ENCODE measurements around the gene SRL. TPM values are rescaled to one million over a fixed set of nuclear protein-coding genes. Genes with fewer than 3 reads are reported as not detected.
"Not testable (repeated sequence)": the region's sequence is repeated elsewhere in the genome, so short reads cannot be mapped to it uniquely, and the experiment has no call there.

The SRL gene
- total RNA-seq, 1 experiment from 2014 or later: not detected

- intact Hi-C loops (cut with micrococcal nuclease; ENCODE audit: unreplicated experiment) (no loop called here), in situ Hi-C loops (cut with HindIII; ENCODE audit: low pct_unique_long_range_greater_than_20kb, low sequenced_read_pairs) (no loop called here)
- Histone ChIP-seq H3K4me1 (ENCODE audit: control insufficient read depth, insufficient read depth, low read length) (no peaks in the 10 kb centered on the region), H3K27ac (ENCODE audit: low read length) (no peak overlapping the region), H3K4me3 (ENCODE audit: low read depth in 2 of 2, low read length in 2 of 2) (no peak overlapping the region), H3K27me3 (ENCODE audit: control insufficient read depth, insufficient read depth, low read length) (no peaks in the 10 kb centered on the region), H3K9me3 (ENCODE audit: control insufficient read depth, insufficient read depth, low read depth, low read length) (no peaks in the 10 kb centered on the region), H3K36me3 (ENCODE audit: control insufficient read depth, insufficient read depth, low read length) (no peaks in the 10 kb centered on the region)
- CTCF ChIA-PET: no interaction called here
- POLR2A ChIA-PET: no interaction called here
- TF ChIP-seq SIN3A (IDR thresholded peaks at IDR 0.05; ENCODE audit: borderline replicate concordance, insufficient read depth, low read depth, low read length) (no peak), POLR2AphosphoS5 (IDR thresholded peaks at IDR 0.05; ENCODE audit: low read depth, low read length) (no peak), CTCF (IDR thresholded peaks at IDR 0.05) (no peak), REST (IDR thresholded peaks at IDR 0.05; ENCODE audit: insufficient read depth in 1 of 2, low read depth in 2 of 2, low read length in 1 of 2) (no peak), TCF7L2 (IDR thresholded peaks at IDR 0.05; ENCODE audit: low read depth, low read length) (no peak)
- BruUV-seq (replicated peaks): no TSS peak
- ATAC-seq (peak; percentile 13; the same call in 1 of the 2 replicates), DNase-seq (ENCODE audit: low read depth, low spot score) (no peak)
Measured at GRCh38 chr16:4212211-4212933, 29.5 kb downstream of the SRL start.

- ATAC-seq; H3K4me1 ChIP-seq (ENCODE audit: control insufficient read depth, insufficient read depth, low read length); H3K4me3 ChIP-seq (ENCODE audit: low read depth in 2 of 2, low read length in 2 of 2); DNase-seq (ENCODE audit: low read depth, low spot score); H3K9me3 ChIP-seq (ENCODE audit: control insufficient read depth, insufficient read depth, low read depth, low read length); POLR2A ChIA-PET; H3K27ac ChIP-seq (ENCODE audit: low read length); in situ Hi-C loops (cut with HindIII; ENCODE audit: low pct_unique_long_range_greater_than_20kb, low sequenced_read_pairs); BruUV-seq (replicated peaks); H3K27me3 ChIP-seq (ENCODE audit: control insufficient read depth, insufficient read depth, low read length); H3K36me3 ChIP-seq (ENCODE audit: control insufficient read depth, insufficient read depth, low read length); intact Hi-C loops (cut with micrococcal nuclease; ENCODE audit: unreplicated experiment): not testable (repeated sequence)
- CTCF ChIA-PET: interaction anchor here (0.7 kb wide), 1 partner anchor 230 kb away, joined by 3 read pairs; no protein-coding TSS in a partner anchor
Measured at GRCh38 chr16:4211445-4212210, 30.3 kb downstream of the SRL start.

GRCh38 chr16:4209666-4210065 lies 32.2 kb downstream of the SRL start:
- Histone ChIP-seq H3K4me1 (ENCODE audit: control insufficient read depth, insufficient read depth, low read length) (no peaks in the 10 kb centered on the region), H3K9me3 (ENCODE audit: control insufficient read depth, insufficient read depth, low read depth, low read length) (no peaks in the 10 kb centered on the region), H3K36me3 (ENCODE audit: control insufficient read depth, insufficient read depth, low read length) (no peaks in the 10 kb centered on the region), H3K4me3 (ENCODE audit: low read depth in 2 of 2, low read length in 2 of 2) (no peak overlapping the region), H3K27ac (ENCODE audit: low read length) (no peak overlapping the region), H3K27me3 (ENCODE audit: control insufficient read depth, insufficient read depth, low read length) (no peaks in the 10 kb centered on the region)
- TF ChIP-seq SIN3A (IDR thresholded peaks at IDR 0.05; ENCODE audit: borderline replicate concordance, insufficient read depth, low read depth, low read length) (no peak), CTCF (IDR thresholded peaks at IDR 0.05) (no peak), REST (IDR thresholded peaks at IDR 0.05; ENCODE audit: insufficient read depth in 1 of 2, low read depth in 2 of 2, low read length in 1 of 2) (no peak), POLR2AphosphoS5 (IDR thresholded peaks at IDR 0.05; ENCODE audit: low read depth, low read length) (no peak), TCF7L2 (IDR thresholded peaks at IDR 0.05; ENCODE audit: low read depth, low read length) (no peak)
- no peak for ATAC-seq
- no TSS peak for BruUV-seq (replicated peaks)
- in situ Hi-C loops (cut with HindIII; ENCODE audit: low pct_unique_long_range_greater_than_20kb, low sequenced_read_pairs): no loop called here
- ChIA-PET POLR2A (no interaction called here), CTCF (no interaction called here)
- intact Hi-C loops (cut with micrococcal nuclease; ENCODE audit: unreplicated experiment): no loop called here
- DNase-seq (ENCODE audit: low read depth, low spot score): no peak
